HCT116 (cell line): Measurements from ENCODE around the gene SMARCA4. TPM values are rescaled to one million over a fixed set of nuclear protein-coding genes. Genes with fewer than 3 reads are reported as not detected.

Experiments
- ATAC-seq: fragments of 200-7000 bp; cut with Tn5 transposase; 2 replicates; pipeline ENCODE4 v1.9.1; 2020; ENCODE audit warnings: mild to moderate bottlenecking, moderate library complexity
- BruUV-seq: library from RNA; stranded (reverse); fragments of 400-500 nt; replicated peaks from 2 replicates; lab custom pipeline; 2021; lab: Mats Ljungman, UMichigan
- CTCF ChIA-PET: fragments of 300-600 bp; sonication (Branson Sonifier 250); formaldehyde crosslinking; loops from one replicate; lab custom pipeline; 2021; ENCODE audit warnings: antibody characterized with exemption; lab: Charles Lee
- POLR2A ChIA-PET: fragments of 300-600, 350-600 bp; sonication (Branson Sonifier 250); formaldehyde crosslinking; loops from one replicate; lab custom pipeline; 2021; ENCODE audit warnings: antibody characterized with exemption; lab: Charles Lee
- RAD21 ChIA-PET, 2 experiments: fragments of 300-600 bp; sonication (Branson Sonifier 250); formaldehyde crosslinking; loops; one replicate each; lab custom pipeline; 2023; ENCODE audit warnings: low total read pairs in 2 of 2; ENCODE audit not compliant: uncharacterized antibody in 2 of 2, unreplicated experiment in 2 of 2, low non-redundant PET in 1 of 2; lab: Charles Lee
- DNase-seq: peaks from one replicate; pipeline ENCODE4 v3.0.0-alpha.2; 2010; ENCODE audit warnings: low read depth, low spot score
- H2AFZ ChIP-seq: fragments of 200-600 bp; shearing (Covaris generic), sonication (generic); 2 replicates; pipeline ENCODE4 v1.6.1; 2017; ENCODE audit warnings: low read depth, mixed run types, mixed read lengths, antibody characterized with exemption, low read length; ENCODE audit not compliant: poor library complexity, severe bottlenecking
- H3K27ac ChIP-seq: 2 replicates; pipeline ENCODE4 v1.5.1; 2012; ENCODE audit warnings: low read depth, low read length
- H3K27me3 ChIP-seq: fragments of 200-600 bp; sonication (generic); 2 replicates; pipeline ENCODE4 v1.6.1; 2016; ENCODE audit warnings: mixed run types, low read length, mixed read lengths; ENCODE audit not compliant: insufficient read depth
- H3K36me3 ChIP-seq, 2 experiments: fragments of 200-500 bp in 1 of 2; fragments of 200-600 bp in 1 of 2; sonication (Bioruptor generic) in 1 of 2; sonication (generic) in 1 of 2; 2 replicates each; pipeline versions ENCODE4 v1.5.1 to v1.6.1; 2014 to 2016; ENCODE audit warnings: low read length in 2 of 2, inconsistent platforms in 1 of 2, mixed read lengths in 1 of 2, mixed run types in 1 of 2; ENCODE audit not compliant: insufficient read depth in 2 of 2, control insufficient read depth in 1 of 2
- H3K4me1 ChIP-seq, 2 experiments: fragments of 200-600 bp in 1 of 2; sonication (generic) in 1 of 2; 2 replicates each; pipeline versions ENCODE4 v1.5.1 to v1.6.1; 2012 to 2017; ENCODE audit warnings: low read length in 2 of 2, inconsistent platforms in 1 of 2, mild to moderate bottlenecking in 1 of 2, mixed read lengths in 1 of 2, mixed run types in 1 of 2, moderate library complexity in 1 of 2; ENCODE audit not compliant: insufficient read depth in 2 of 2, control insufficient read depth in 1 of 2
- H3K4me2 ChIP-seq: fragments of 200-600 bp; sonication (generic); 2 replicates; pipeline ENCODE4 v1.6.1; 2017; ENCODE audit warnings: mixed run types, low read length, mixed read lengths
- H3K4me3 ChIP-seq, 2 experiments: fragments of 200-600 bp in 1 of 2; sonication (generic) in 1 of 2; replicated peaks in 1 of 2; 2 replicates each; pipeline ENCODE4 v1.5.1; 2011 to 2016; ENCODE audit warnings: low read length in 2 of 2, control low read depth in 1 of 2, low read depth in 1 of 2, mild to moderate bottlenecking in 1 of 2, mixed read lengths in 1 of 2, mixed run types in 1 of 2
- H3K79me2 ChIP-seq: fragments of 200-600 bp; sonication (generic); 2 replicates; pipeline ENCODE4 v1.6.1; 2017; ENCODE audit warnings: mild to moderate bottlenecking, mixed run types, low read length, moderate library complexity, mixed read lengths; ENCODE audit not compliant: insufficient read depth
- H3K9ac ChIP-seq: fragments of 200-600 bp; sonication (generic); 2 replicates; pipeline ENCODE4 v1.6.1; 2016; ENCODE audit warnings: low read length, mixed read lengths
- H3K9me2 ChIP-seq: fragments of 200-600 bp; sonication (generic), shearing (Covaris generic); 2 replicates; pipeline ENCODE4 v1.6.1; 2017; ENCODE audit warnings: mixed run types, mild to moderate bottlenecking, moderate library complexity; ENCODE audit not compliant: insufficient read depth
- H3K9me3 ChIP-seq, 2 experiments: fragments of 200-500 bp in 1 of 2; fragments of 200-600 bp in 1 of 2; sonication (Bioruptor generic) in 1 of 2; sonication (generic) in 1 of 2; 2 replicates each; pipeline ENCODE4 v1.6.1; 2014 to 2017; ENCODE audit warnings: low read length in 2 of 2, mixed read lengths in 2 of 2, inconsistent platforms in 1 of 2, low read depth in 1 of 2, mild to moderate bottlenecking in 1 of 2, mixed run types in 1 of 2, moderate library complexity in 1 of 2; ENCODE audit not compliant: control insufficient read depth in 1 of 2, insufficient read depth in 1 of 2
- H4K20me1 ChIP-seq: fragments of 200-600 bp; sonication (generic), shearing (Covaris generic); 2 replicates; pipeline ENCODE4 v1.6.1; 2017; ENCODE audit warnings: mixed run types, mild to moderate bottlenecking, moderate library complexity; ENCODE audit not compliant: insufficient read depth
- ATF3 ChIP-seq: IDR thresholded peaks from 2 replicates; pipeline ENCODE4 v1.6.1; 2012
- CEBPB ChIP-seq: IDR thresholded peaks from 2 replicates; pipeline ENCODE4 v1.6.1; 2012; ENCODE audit warnings: low read depth
- EZH2 ChIP-seq: fragments of 200-600 bp; sonication (generic); IDR thresholded peaks from 2 replicates; pipeline ENCODE4 v1.6.1; 2017; ENCODE audit warnings: antibody characterized with exemption, mixed run types
- JUND ChIP-seq: IDR thresholded peaks from 2 replicates; pipeline ENCODE4 v1.6.1; 2012
- REST ChIP-seq: IDR thresholded peaks from 2 replicates; pipeline ENCODE4 v1.6.1; 2012; ENCODE audit warnings: low read depth
- SIN3A ChIP-seq: IDR thresholded peaks from 2 replicates; pipeline ENCODE4 v1.6.1; 2012; ENCODE audit warnings: low read depth
- SRF ChIP-seq: IDR thresholded peaks from 2 replicates; pipeline ENCODE4 v1.6.1; 2012; ENCODE audit warnings: low read depth
- TCF7L2 ChIP-seq: IDR thresholded peaks from 2 replicates; pipeline ENCODE4 v1.7.0; 2011; ENCODE audit warnings: borderline replicate concordance, inconsistent platforms; ENCODE audit not compliant: insufficient read depth, insufficient read length; ENCODE audit errors: extremely low read depth
- YY1 ChIP-seq: IDR thresholded peaks from 2 replicates; pipeline ENCODE4 v1.6.1; 2011; ENCODE audit warnings: low read length, low read depth, moderate library complexity, mild to moderate bottlenecking; ENCODE audit not compliant: insufficient replicate concordance; ENCODE audit errors: extremely low read depth
- ZFX ChIP-seq: fragments of 450-650 bp; IDR thresholded peaks from 2 replicates; pipeline ENCODE4 v1.6.1; 2017
- ZNF274 ChIP-seq: fragments of 200-500 bp; sonication (Bioruptor generic); IDR thresholded peaks from 2 replicates; pipeline ENCODE4 v1.6.1; 2014; ENCODE audit warnings: mild to moderate bottlenecking, low read depth, low read length, inconsistent platforms
- intact Hi-C: fragments of 100-400 bp; cut with micrococcal nuclease; formaldehyde crosslinking; loops from 2 replicates; pipeline ENCODE4 v1.10.0; 2022
- total RNA-seq: library from RNA; stranded (reverse); gene quantifications from one replicate; pipeline ENCODE4 v1.2.1, GENCODE V29; 2021; ENCODE audit not compliant: unreplicated experiment
- TF ChIP-seq, protein P1 (sequence below): IDR thresholded peaks from 2 replicates; pipeline ENCODE4 v1.6.1; 2011; ENCODE audit warnings: mild to moderate bottlenecking, low read length, moderate library complexity; ENCODE audit not compliant: insufficient replicate concordance; ENCODE audit errors: extremely low read depth
- TF ChIP-seq, protein P2 (sequence below): IDR thresholded peaks from 2 replicates; pipeline ENCODE4 v1.6.1; 2012

SMARCA4 gene
- total RNA-seq, 1 experiment from 2014 or later, result 116 TPM

GRCh38 chr19:11024259-11024658 is 63.4 kb downstream of the SMARCA4 start:
- no peak overlapping the region for H3K27ac ChIP-seq
- no peak overlapping the region for H3K4me3 ChIP-seq
- no peaks in the 10 kb centered on the region for H3K27me3 ChIP-seq
- H3K9me2 ChIP-seq, result no peaks in the 10 kb centered on the region
- no peak overlapping the region for H2AFZ ChIP-seq
- DNase-seq, result no peak
- ChIA-PET CTCF (no interaction called here), RAD21 (no interaction called here), POLR2A (no interaction called here)
- no peaks in the 10 kb centered on the region; the same call in 1 of the 2 replicates for H3K79me2 ChIP-seq
- H4K20me1 ChIP-seq, result no peaks in the 10 kb centered on the region
- H3K9ac ChIP-seq, result no peak overlapping the region
- H3K4me1 ChIP-seq, result no peaks in the 10 kb centered on the region
- no peak for TF ChIP-seq SRF
- no peak for TF ChIP-seq EZH2
- no peak for TF ChIP-seq JUND
- TF ChIP-seq, protein P1, sequence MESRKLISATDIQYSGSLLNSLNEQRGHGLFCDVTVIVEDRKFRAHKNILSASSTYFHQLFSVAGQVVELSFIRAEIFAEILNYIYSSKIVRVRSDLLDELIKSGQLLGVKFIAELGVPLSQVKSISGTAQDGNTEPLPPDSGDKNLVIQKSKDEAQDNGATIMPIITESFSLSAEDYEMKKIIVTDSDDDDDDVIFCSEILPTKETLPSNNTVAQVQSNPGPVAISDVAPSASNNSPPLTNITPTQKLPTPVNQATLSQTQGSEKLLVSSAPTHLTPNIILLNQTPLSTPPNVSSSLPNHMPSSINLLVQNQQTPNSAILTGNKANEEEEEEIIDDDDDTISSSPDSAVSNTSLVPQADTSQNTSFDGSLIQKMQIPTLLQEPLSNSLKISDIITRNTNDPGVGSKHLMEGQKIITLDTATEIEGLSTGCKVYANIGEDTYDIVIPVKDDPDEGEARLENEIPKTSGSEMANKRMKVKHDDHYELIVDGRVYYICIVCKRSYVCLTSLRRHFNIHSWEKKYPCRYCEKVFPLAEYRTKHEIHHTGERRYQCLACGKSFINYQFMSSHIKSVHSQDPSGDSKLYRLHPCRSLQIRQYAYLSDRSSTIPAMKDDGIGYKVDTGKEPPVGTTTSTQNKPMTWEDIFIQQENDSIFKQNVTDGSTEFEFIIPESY, result no peak
- no peak for TF ChIP-seq ZNF274
- TF ChIP-seq CEBPB, result no peak
- TF ChIP-seq YY1, result no peak
- TF ChIP-seq, protein P2, sequence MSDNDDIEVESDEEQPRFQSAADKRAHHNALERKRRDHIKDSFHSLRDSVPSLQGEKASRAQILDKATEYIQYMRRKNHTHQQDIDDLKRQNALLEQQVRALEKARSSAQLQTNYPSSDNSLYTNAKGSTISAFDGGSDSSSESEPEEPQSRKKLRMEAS, result no peak
- no peak for TF ChIP-seq REST
- no peak for TF ChIP-seq TCF7L2
- TF ChIP-seq SIN3A, result no peak
- no peak for TF ChIP-seq ATF3
- no peak for TF ChIP-seq ZFX
- no peak overlapping the region for H3K4me2 ChIP-seq
- no TSS peak for BruUV-seq
- H3K36me3 ChIP-seq, result peaks cover 61 to 64% of the 10 kb centered on the region in 2 experiments
- ATAC-seq, result no peak
- no peaks in the 10 kb centered on the region for H3K9me3 ChIP-seq
- intact Hi-C loops, result no loop called here
